Small intestine (tissue), 16 donors: ENCODE measurements around the gene ZNF790. TPM values are rescaled to one million over a fixed set of nuclear protein-coding genes. Genes with fewer than 3 reads are reported as not detected.

Experiments
- DNase-seq, 2 donors: peaks; one replicate each; pipeline versions ENCODE4 v3.0.0 to v3.0.0-alpha.2; 2013
- FAIRE-seq: peaks from 2 replicates; lab custom pipeline; 2012; peaks lifted over from hg19 to GRCh38; lab: Jason Lieb, UNC
- H3K27ac ChIP-seq, 3 donors: one replicate each; pipeline ENCODE4 v1.5.1; 2013; ENCODE audit warnings: low read length in 2 of 3, mild to moderate bottlenecking in 2 of 3, control low read depth in 1 of 3, inconsistent platforms in 1 of 3, low read depth in 1 of 3, moderate library complexity in 1 of 3
- H3K27me3 ChIP-seq, 3 donors: one replicate each; pipeline ENCODE4 v1.6.1; 2013; ENCODE audit warnings: low read length in 3 of 3, inconsistent platforms in 1 of 3; ENCODE audit not compliant: control insufficient read depth in 3 of 3, insufficient read depth in 3 of 3
- H3K36me3 ChIP-seq, 3 donors: one replicate each; pipeline ENCODE4 v1.6.1; 2013; ENCODE audit warnings: low read length in 3 of 3, inconsistent platforms in 1 of 3, low read depth in 1 of 3, mild to moderate bottlenecking in 1 of 3, moderate library complexity in 1 of 3; ENCODE audit not compliant: control insufficient read depth in 3 of 3, insufficient read depth in 2 of 3
- H3K4me1 ChIP-seq, 3 donors: one replicate each; pipeline ENCODE4 v1.6.1; 2013; ENCODE audit warnings: low read length in 2 of 3, inconsistent platforms in 1 of 3, low read depth in 1 of 3, mild to moderate bottlenecking in 1 of 3, moderate library complexity in 1 of 3; ENCODE audit not compliant: control insufficient read depth in 3 of 3, insufficient read depth in 2 of 3
- H3K4me3 ChIP-seq, 3 donors: one replicate each; pipeline ENCODE4 v1.5.1; 2013; ENCODE audit warnings: low read length in 3 of 3, control low read depth in 1 of 3, inconsistent platforms in 1 of 3, low read depth in 1 of 3, mild to moderate bottlenecking in 1 of 3, moderate library complexity in 1 of 3
- H3K9me3 ChIP-seq, 2 donors: one replicate each; pipeline ENCODE4 v1.6.1; 2013; ENCODE audit warnings: low read depth in 1 of 2, low read length in 1 of 2; ENCODE audit not compliant: control insufficient read depth in 2 of 2, insufficient read depth in 1 of 2
- WGBS, 3 donors: extraction: QIAGEN DNeasy Blood & Tissue Kit; methylation state at CpG; one replicate each; pipeline ENCODE4 v1.1.7; 2013; 5-methylcytosine and 5-hydroxymethylcytosine counted together
- long read RNA-seq, 10 donors: transcript quantifications; one replicate each; lab custom pipeline, GENCODE V29; 2026
- polyA plus RNA-seq, 4 donors: library from polyadenylated mRNA; stranded (reverse) in 3 of 4; unstranded in 1 of 4; fragments of 200-250 nt in 3 of 4; fragments of 120-200 nt in 1 of 4; gene quantifications; one replicate each; pipeline versions ENCODE4 v1.2.1 to v1.2.3, GENCODE V29; 2013
- donor health status: healthy with polysubstance abuse.
- donor health status: control.
- donor health status: control.
- donor health status: Bipolar disorder and iron deficiency.
- donor health status: healthy.

ZNF790 gene
- 10 to 100 TPM in 1 of 4 donors, 1 to 10 TPM in 3; 1.1 to 10.1 (median 1.9) TPM for polyA plus RNA-seq
- long read RNA-seq, donor 1, partial matches to known transcripts = 41 of 49 reads
- long read RNA-seq, donor 1, other reads (novel, unspliced or antisense) = 0 of 49 reads
- long read RNA-seq, donor 2 = 0 reads
- long read RNA-seq, donor 3 = 0 reads
- long read RNA-seq, donor 4 = 0 reads
- long read RNA-seq, donor 5 = 0 reads
- long read RNA-seq, donor 6, partial matches to known transcripts = 0 of 1 reads
- long read RNA-seq, donor 6, other reads (novel, unspliced or antisense) = 0 of 1 reads
- long read RNA-seq, donor 7, partial matches to known transcripts = 0 of 1 reads
- long read RNA-seq, donor 7, other reads (novel, unspliced or antisense) = 0 of 1 reads
- long read RNA-seq, donor 8 = 0 reads
- long read RNA-seq, donor 9 = 0 reads
- long read RNA-seq, donor 10, partial matches to known transcripts = 0 of 1 reads
- long read RNA-seq, donor 10, other reads (novel, unspliced or antisense) = 0 of 1 reads

DNA sequence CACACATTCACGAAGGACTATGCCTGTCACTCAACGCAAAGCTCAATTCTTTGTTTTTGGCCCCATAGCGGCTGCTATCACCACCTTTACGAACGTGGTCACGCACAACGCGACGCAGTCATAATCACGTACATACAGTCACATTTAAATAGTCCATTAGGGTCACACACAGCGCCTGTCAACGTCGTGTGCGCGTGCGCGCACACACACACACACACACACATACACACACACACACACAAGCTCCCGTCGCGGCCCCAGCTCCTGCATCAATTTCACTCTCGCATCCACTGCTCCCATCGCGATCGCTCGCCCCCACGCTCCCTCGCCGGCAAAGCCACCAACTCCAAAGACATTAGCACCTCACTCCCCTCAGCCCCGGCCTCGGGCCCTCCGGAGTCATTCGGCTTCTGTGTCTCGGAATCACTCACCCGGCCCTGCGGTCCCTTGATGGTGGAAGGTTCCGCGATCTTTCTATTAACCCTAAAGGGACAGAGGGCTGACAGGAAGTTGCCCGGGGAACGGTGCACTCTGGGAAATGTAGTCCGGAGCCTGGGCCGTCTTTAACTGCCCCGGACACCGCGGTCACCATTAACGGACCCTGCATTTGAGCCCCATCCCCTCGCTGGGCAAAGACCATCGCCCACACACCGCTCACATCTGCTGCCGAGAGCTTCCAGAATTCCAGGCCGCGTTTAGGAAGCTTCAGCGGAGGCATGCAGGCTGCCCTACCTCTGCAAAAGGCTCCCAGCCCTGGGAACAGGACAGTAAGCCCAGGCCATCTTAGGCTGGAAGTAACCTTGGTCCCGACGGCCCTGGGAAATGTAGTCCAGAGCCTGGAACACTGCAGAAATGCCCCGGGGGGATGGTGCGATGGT lies at the start of gene ZNF790:
TSS of gene ZNF790 (minus strand) at position 482 of the 878 bp plus-strand sequence. CDS start 12,768 bp downstream, outside the sequence.
- peaks cover 0 to 34% of the 10 kb centered on the region in 2 donors for H3K9me3 ChIP-seq
- H3K27ac ChIP-seq = peak within 1 kb of the TSS; percentile 83 to 98 (median 93)
- no peaks in the 10 kb centered on the region for H3K27me3 ChIP-seq
- H3K36me3 ChIP-seq = peaks cover 0 to 9% (median 6%) of the 10 kb centered on the region in 3 donors
- H3K4me3 ChIP-seq = peak within 1 kb of the TSS; percentile 56 to 72 (median 69)
- FAIRE-seq (no peak), DNase-seq (peak; percentile 91 to 98)
- H3K4me1 ChIP-seq = peaks cover 0 to 6% (median 0%) of the 10 kb centered on the region in 3 donors
- WGBS, 3 donors = 1 to 2% (median 1%) methylated on average over 53 to 56 of the region's 56 CpGs

DNA sequence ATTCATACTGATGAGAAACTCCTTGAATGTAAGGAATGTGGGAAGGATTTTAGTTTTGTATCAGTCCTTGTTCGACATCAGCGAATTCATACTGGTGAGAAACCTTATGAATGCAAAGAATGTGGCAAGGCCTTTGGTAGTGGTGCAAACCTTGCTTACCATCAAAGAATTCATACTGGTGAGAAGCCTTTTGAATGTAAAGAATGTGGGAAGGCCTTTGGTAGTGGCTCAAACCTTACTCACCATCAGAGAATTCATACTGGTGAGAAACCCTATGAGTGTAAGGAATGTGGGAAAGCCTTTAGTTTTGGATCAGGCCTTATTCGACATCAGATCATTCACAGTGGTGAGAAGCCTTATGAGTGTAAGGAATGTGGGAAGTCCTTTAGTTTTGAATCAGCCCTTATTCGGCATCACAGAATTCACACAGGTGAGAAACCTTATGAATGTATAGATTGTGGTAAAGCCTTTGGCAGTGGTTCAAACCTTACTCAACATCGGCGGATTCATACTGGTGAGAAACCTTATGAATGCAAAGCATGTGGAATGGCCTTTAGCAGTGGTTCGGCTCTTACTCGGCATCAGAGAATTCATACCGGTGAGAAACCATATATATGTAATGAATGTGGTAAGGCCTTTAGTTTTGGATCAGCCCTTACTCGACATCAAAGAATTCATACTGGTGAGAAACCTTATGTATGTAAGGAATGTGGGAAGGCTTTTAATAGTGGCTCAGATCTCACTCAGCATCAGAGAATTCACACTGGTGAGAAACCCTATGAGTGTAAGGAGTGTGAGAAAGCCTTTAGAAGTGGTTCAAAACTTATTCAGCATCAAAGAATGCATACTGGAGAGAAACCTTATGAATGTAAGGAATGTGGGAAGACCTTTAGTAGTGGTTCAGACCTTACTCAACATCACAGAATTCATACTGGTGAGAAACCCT lies 39.1 kb upstream of the ZNF790 start:
- FAIRE-seq (no peak), DNase-seq (peak in 1 of 2 donors; percentile 17)
- WGBS, 3 donors = 98 to 99% (median 98%) methylated on average over 10 of the region's 10 CpGs

DNA sequence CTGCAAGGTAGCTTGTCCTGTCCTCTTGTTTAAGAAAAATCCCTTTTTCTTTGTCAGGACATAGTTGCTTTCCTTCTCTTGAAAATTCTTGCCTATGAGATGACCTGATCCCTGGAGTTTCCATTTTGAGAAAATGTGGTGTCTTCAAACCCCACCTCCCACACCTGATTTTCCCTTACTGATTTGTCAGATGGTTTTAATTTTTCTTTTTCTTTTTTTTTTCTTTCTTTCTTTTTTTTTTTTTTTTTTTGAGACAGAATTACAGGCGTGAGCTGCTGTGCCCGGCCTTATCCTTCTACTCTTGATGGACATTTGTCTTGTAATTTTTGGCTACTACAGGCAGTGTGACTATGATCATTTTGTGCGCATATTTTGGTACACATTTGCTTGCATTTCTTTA lies 13.7 kb upstream of the ZNF790 start:
- Histone ChIP-seq H3K4me3 (no peak overlapping the region), H3K4me1 (peaks cover 0 to 3% (median 2%) of the 10 kb centered on the region in 3 donors), H3K9me3 (peaks cover 0 to 21% of the 10 kb centered on the region in 2 donors), H3K27ac (no peak overlapping the region), H3K36me3 (peaks cover 0 to 10% (median 9%) of the 10 kb centered on the region in 3 donors), H3K27me3 (no peaks in the 10 kb centered on the region)
- no peak for DNase-seq
- FAIRE-seq = no peak
- 92 to 100% (median 98%) methylated on average over 3 of the region's 3 CpGs for WGBS, 3 donors

More for the DNA sequence above, 39.1 kb upstream of the ZNF790 start:
- Histone ChIP-seq H3K36me3 (peaks cover 2 to 12% (median 12%) of the 10 kb centered on the region in 3 donors), H3K4me1 (no peaks in the 10 kb centered on the region), H3K27me3 (no peaks in the 10 kb centered on the region), H3K27ac (no peak overlapping the region), H3K9me3 (peaks cover 8 to 42% of the 10 kb centered on the region in 2 donors), H3K4me3 (no peak overlapping the region)

DNA sequence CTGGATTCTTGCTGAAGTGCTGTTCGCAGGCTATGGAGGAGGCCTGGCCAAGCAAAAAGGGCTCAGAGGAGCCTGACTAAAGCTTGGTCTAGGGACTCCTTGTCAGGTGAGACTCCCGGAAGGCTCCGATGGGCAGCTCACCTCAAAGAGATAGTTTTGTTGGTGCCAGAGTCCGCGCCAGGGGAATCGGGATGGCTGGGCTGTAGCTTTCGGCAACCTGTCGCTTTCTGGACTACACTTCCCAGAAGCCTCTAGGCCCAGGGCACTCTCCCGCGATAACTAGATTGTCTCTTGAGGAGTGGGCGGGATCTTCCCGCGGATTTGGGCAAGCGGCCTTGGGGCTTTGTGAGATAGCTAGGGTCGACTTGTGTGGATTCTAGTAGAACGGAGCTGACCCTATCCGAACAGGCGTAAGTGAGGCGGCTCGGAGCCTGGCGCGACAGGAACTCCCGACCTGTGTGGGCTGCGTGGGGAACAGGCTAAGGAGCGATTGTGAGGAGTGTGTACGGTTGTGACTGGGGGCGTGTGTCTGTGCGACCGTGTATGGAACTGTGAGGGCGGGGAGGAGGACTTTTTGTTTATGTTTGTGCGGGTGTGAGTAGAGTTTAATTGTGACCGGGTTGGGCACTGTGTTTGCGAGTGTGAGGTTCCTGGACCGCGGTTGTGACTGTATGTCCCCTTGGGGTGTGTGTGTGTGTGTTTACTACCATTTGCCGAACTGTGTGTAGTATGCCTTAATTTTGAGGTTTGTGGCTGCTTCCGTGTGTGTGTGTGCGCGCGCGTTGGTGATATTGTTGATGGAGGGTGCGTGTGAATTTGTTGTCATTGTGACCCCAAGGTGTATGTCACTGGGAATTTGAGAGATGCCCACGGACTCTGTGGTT lies 12.6 kb upstream of the ZNF790 start, which contains the start of gene ZNF345:
TSS of gene ZNF345 (plus strand) at position 318 of the 884 bp plus-strand sequence. CDS start 25,955 bp downstream, outside the sequence.
- no peaks in the 10 kb centered on the region for H3K27me3 ChIP-seq
- H3K4me3 ChIP-seq = peak within 1 kb of the TSS; percentile 68 to 80 (median 78)
- 0 to 1% (median 0%) methylated on average over 43 of the region's 43 CpGs for WGBS, 3 donors
- peaks cover 0 to 8% (median 6%) of the 10 kb centered on the region in 3 donors for H3K36me3 ChIP-seq
- FAIRE-seq = no peak
- peaks cover 0 to 23% of the 10 kb centered on the region in 2 donors for H3K9me3 ChIP-seq
- peak within 1 kb of the TSS; percentile 50 to 88 (median 85) for H3K27ac ChIP-seq
- H3K4me1 ChIP-seq = peaks cover 0 to 3% (median 2%) of the 10 kb centered on the region in 3 donors
- DNase-seq = peak; percentile 92 to 97

DNA sequence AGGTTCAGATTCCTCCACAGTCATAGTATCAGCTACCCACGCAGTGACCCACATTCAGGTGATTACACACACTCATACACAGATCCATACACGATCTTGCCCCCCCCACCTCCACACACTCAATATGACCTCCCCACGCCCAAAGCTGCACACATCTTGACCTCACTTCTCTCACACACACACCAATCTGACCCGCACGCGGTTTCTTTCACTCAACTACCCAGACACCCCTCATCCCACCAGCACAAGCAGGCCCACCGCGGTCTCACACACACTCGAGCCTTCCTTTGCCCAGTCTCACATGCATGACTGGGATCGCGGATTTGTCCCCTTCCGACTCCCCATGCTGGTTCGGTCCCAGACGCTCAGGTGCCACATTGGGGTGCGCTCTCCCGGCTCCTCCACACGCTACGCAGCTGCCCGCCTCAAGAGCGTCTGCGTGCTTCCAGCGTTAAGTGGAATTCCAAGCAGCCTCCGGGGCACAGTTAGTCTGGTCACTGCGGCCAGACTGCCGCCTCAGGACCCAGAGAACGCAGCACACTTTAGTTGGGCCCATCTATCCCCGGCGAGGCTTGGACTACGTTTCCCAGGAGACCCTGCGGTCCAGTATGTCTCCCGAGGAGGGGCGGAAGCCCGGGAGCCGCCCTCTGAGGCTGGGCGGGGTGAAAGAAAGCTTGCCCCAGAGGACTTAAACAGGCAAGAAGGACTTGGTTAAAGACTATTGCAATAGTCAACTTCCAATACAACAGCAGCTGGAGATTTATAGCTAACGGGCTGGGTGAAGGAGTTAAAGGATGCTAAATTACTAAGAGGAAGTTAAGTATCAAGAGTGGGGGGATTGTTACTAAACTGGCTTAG lies 11.7 kb upstream of the ZNF790 start:
- Histone ChIP-seq H3K4me3 (peak overlapping the region; percentile 68 to 80 (median 78)), H3K36me3 (peaks cover 0 to 5% (median 4%) of the 10 kb centered on the region in 3 donors), H3K4me1 (peaks cover 0 to 3% (median 2%) of the 10 kb centered on the region in 3 donors), H3K27me3 (no peaks in the 10 kb centered on the region), H3K27ac (peak overlapping the region; percentile 50 to 88 (median 85)), H3K9me3 (peaks cover 0 to 20% of the 10 kb centered on the region in 2 donors)
- DNase-seq (peak; percentile 93 to 96), FAIRE-seq (no peak)
- 0 to 1% (median 0%) methylated on average over 36 of the region's 36 CpGs for WGBS, 3 donors

DNA sequence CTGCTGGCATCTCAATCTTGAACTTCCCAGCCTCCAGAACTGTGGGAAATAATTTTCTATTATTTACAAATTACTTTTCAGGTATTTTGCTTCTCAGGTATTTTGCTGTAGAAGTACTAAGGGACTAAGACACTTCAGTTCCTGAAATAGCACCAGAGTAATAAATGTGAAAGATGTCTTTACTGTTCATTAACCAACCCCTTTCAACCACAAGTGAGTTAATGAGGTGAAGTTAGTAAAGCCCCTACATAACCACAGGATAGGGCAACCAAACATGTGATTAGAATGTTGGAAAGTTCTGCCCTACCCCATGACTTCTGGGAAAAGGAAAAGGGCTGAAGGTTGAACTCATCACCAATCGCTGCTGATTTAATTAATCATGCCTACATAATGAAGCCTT lies 9.8 kb upstream of the ZNF790 start:
- FAIRE-seq (no peak), DNase-seq (no peak)
- Histone ChIP-seq H3K9me3 (peaks cover 0 to 22% of the 10 kb centered on the region in 2 donors), H3K27me3 (no peaks in the 10 kb centered on the region), H3K27ac (no peak overlapping the region), H3K4me3 (no peak overlapping the region), H3K36me3 (peaks cover 0 to 10% (median 0%) of the 10 kb centered on the region in 3 donors), H3K4me1 (peaks cover 0 to 3% (median 2%) of the 10 kb centered on the region in 3 donors)
- WGBS, 3 donors = 70 to 85% (median 73%) methylated on average over 1 of the region's 1 CpG
